NCI-H1694 treated with DMSO at 0.1 percent for 48 hours (cell line): ENCODE data around the gene ALDH1A3.

Experiments used
- DNase-seq: peaks from one replicate; lab custom pipeline; 2025; lab: John Stamatoyannopoulos, UW

Gene ALDH1A3

DNA sequence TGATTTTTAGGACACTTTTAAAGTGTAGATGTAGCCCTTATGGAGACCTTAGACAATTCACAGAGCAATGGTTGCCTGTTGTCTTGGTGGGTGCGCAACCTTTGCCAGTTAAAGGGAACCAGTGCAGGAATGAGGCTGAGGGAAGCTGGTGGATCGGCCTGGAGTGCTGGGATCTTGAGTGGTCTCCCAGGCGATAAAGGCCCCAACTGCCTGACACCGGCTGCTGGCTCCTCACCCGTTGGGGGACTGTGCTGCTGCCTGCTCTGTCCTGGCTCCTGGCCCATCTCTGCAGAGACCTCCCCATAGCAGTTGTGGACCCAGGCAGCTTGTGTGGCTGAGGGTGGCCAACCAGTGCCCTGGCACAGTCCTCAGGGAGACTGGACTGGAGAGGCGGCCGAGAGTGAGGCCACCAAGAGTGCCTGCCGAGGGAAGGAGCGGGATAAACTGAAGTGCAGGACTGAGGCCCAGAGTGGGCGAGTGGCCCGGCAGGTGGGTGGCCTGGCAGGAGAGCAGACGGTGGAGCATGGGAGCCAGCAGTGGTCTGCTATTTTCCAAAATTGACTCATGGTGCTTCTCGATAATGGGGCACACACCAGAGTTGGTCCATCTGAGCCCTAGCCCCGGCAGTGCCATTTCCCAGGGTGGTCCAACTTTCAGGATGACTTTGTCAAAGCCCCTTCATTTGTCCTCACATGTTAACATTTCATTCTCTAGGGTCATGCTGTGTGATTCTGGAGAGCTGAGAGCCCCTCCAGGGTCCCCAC, 2.1 kb downstream of the ALDH1A3 start:
- DNase-seq, result no peak

DNA sequence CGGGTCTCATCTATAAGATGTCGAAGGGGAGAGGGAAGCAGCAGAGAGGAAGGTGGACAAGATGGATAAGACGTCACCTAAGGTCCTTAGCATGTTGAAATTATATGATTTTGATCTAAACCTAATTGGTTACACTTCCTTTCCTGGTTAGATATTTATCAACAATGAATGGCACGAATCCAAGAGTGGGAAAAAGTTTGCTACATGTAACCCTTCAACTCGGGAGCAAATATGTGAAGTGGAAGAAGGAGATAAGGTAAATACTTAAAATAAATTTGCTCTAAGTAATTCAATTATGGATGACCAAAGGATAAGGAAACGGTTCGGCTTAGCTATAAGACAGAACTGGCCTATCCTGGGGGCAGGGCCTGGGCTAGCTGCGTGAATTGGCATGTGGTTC, 5.5 kb downstream of the ALDH1A3 start:
- no peak for DNase-seq

DNA sequence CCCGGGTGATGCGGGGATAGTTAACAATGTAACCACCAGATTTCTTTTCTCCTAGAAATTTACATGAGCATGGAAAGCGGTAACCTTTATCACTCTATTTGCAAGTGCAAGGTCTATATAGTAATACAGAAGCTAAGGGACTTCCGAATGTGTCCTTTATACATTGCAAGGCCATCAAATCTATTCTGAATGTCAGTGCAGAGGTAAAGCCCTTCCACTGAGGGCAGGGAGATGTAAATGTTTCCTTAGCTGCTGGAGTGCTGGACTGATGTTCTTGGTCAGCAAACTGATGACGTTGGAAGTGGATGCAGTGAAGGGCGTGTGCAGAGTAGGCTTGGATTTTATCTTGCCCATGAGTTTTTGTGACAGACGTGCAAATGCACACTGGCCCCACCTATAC, 6.2 kb downstream of the ALDH1A3 start:
- no peak for DNase-seq

DNA sequence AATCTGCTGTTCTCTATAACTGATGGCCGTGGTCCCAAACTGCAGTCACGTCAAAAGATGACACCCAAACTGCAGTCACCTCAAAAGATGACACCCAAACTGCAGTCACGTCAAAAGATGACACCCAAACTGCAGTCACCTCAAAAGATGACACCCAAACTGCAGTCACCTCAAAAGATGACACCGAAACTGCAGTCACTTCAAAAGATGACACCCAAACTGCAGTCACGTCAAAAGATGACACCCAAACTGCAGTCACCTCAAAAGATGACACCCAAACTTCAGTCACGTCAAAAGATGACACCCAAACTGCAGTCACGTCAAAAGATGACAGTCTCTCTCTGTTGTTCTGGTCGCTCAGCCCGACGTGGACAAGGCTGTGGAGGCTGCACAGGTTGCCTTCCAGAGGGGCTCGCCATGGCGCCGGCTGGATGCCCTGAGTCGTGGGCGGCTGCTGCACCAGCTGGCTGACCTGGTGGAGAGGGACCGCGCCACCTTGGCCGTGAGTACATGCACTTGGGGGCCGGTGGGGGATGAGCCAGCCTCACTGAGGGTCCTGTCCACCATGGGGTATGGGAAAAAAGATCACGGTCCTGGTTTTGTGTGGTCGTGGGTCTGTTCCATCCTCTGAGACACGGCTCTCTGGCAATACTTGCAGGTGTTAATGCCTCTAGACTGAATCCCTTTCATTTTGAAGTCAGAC, 7.7 kb downstream of the ALDH1A3 start:
- DNase-seq, result no peak

DNA sequence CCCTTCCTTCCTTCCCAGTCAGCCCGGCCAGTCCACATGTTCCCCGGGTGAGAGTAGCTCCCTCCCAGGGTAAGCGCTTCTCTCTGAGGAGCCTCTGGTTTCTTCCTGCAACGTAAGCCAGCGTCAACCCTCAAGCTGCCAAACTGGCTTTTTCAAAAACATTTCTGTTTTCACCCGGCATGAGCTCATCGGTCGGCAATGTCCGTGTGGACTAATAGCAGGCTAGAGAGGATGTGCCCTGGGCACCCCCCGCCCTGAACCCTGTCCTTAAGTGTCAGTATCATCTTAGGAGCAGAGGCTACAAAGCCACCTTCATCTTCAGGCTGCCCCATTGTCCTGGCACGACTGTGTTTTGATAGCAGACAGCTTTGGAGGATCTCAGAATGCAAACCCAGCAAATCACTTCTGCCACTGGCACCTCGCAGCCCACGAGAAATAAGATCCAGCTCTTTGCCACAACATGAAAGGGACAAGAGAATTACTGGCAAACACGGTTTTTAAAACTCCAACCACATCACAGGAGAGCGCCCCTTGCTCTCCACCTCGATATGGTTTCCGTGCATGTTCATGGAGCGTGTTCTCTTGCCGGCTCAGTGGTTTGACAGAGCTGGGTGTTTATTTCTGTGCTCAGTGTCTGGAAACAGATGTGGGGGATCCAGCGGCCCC, 9.9 kb downstream of the ALDH1A3 start:
- no peak for DNase-seq

DNA sequence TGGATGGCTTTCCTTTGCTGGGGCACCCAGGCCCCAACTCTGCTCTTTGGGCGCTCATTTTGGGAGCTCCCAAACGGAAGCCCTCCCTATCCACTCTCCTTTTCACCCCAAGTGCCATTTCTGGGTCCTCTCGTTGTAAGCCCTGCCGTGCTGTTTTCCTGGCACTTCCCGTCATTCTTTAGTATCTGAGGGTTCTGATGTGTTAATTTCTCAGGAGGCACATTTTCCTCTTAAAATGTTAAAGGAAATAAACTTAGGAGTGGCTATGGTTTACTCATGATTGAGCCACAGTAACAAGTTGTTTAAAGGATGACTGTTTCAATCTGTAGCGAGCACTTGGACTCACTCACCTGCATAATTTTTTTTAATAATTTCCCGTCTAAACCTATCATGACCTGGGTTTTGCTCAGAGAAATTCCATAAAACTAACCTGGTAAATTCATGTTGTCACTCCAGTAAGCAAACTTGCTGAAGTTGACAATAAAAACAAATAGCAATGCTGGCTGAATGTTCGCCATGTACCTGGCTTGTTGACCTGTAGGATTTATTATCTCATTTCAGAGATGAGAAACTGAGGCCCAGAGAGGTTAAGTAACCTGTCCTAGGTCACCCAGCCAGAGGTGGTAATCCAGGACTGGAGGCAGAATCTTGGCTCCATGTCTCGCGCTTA, 10.6 kb downstream of the ALDH1A3 start:
- DNase-seq, result no peak

DNA sequence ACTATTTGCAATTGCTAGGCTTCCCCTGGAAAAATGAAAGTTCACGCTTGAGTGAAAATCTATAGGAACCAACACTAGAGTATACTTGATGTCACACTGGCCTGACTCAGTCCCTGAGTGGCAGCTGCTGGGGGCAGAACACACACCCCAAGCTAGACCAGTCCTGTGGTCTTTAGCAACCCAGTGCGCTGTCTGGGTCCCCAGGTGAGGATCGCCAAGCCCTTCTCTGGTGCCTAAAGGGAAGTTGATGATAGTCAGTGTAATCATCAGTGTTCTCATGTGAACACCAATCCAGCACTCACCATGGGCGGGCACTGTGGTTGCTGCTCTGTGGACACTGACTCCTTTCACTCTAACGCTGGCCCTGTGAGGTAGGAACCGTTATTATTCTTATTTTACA, 11.2 kb downstream of the ALDH1A3 start:
- no peak for DNase-seq

DNA sequence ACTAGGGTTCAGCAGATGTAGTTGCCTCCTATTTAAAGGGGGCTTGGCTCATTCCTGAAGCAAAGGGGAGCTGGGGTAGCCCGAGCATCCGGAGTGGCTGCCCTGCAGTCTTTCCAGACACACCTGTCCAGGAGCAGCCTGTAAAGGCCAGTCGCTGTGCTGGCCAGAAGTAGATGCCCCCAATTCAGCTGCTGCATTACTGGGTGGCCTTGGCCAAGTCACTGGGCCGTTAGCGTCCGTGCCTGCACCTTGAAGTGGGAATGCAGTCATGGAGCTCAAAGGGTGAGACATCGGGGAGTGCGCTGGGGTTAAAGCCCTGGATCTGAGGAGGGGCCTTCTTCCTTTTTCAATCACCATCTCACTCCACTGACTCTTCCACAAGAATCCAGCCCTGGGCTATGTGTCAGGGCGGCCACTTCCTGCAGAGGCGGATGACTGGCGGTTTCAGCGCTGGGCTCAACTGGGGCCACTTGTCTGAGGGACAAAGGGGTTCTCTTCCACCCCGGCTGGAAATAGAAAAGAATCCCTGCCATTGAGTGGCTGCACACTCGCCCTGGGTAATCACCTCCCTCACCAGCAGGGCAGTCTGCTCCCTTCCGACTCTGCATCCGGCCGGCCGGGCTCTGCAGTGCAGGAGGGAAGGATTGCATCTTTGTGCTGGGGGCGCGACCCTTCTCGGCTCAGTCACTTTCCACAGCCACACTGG, 11.8 kb downstream of the ALDH1A3 start:
- no peak for DNase-seq

DNA sequence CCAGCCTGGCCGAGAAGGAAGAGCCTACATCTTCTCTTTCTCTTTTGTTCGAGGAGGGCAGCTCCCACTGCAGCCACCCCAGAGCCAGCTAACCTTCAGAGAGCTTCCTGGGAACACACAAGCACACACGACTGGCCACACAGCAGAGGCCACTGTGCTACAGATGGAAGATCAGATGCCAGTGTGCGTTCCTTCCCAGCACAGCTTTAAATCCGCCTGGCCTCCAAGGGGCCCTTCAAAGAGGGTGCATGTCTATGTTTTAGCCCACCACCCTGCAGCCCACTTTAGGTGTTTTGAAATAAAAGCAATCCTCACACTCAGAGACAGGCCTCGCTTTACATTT, 12.4 kb downstream of the ALDH1A3 start:
- no peak for DNase-seq

DNA sequence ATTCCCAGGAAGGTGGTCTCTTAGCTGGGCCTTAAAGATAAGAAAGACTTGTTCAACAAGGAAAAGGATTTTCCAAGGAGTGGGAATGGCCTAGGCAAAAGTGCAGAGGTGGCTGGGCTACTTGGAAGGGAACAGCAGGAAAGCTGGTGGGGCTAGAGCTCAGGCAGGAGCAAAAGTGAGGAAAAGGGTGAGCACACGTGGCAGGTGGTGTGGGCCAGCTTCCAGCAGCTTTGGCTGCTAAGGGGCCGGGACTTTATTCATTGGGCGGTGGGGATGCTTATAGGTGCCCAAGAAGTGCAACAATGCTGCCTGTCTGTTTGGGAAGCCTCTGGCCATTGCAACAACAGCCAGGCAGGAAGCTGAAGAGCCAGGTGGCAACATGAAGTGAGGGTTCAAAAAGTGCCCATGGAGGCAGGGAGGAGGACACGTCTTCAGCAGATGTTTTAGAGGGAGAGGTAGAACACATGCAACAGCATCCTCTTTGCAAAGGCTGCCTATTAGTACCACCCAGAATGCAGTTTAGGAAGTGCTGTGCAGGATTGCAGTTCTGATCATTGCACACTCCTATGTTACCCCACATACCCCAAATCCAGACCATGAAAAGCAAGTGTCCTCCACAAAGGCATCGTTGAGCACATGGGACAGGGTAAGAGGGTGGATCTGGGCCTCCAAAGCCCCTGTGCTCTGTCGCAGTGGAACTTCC, 13.8 kb downstream of the ALDH1A3 start:
- DNase-seq, result no peak

DNA sequence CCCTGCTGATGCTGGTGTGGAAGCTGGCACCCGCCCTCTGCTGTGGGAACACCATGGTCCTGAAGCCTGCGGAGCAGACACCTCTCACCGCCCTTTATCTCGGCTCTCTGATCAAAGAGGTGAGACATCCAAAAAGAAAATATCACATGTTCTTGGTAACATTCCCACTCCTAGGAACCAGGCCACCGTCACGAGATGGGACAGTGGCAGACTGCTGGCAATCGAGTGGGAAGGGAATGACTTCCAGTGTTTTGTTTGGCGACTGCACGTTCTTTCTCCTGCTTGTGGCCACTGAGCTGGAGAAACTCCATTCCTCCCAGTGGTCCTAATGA, 14.3 kb downstream of the ALDH1A3 start:
- DNase-seq, result no peak

DNA sequence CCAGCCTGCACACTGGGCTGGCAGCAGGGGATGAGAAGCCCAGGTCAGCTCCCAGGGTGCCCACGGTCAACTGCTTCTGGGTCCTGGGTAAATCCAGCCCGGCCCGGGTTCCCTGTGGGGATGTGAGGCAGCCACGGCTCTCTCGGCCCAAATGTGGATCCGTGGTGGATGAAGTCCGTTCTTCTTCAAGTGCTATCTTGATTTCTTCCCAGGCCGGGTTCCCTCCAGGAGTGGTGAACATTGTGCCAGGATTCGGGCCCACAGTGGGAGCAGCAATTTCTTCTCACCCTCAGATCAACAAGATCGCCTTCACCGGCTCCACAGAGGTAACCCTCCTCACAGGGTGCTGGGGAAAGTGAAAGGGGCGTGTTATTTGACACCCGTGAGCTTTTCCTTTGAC, 16.1 kb downstream of the ALDH1A3 start:
- DNase-seq, result no peak

DNA sequence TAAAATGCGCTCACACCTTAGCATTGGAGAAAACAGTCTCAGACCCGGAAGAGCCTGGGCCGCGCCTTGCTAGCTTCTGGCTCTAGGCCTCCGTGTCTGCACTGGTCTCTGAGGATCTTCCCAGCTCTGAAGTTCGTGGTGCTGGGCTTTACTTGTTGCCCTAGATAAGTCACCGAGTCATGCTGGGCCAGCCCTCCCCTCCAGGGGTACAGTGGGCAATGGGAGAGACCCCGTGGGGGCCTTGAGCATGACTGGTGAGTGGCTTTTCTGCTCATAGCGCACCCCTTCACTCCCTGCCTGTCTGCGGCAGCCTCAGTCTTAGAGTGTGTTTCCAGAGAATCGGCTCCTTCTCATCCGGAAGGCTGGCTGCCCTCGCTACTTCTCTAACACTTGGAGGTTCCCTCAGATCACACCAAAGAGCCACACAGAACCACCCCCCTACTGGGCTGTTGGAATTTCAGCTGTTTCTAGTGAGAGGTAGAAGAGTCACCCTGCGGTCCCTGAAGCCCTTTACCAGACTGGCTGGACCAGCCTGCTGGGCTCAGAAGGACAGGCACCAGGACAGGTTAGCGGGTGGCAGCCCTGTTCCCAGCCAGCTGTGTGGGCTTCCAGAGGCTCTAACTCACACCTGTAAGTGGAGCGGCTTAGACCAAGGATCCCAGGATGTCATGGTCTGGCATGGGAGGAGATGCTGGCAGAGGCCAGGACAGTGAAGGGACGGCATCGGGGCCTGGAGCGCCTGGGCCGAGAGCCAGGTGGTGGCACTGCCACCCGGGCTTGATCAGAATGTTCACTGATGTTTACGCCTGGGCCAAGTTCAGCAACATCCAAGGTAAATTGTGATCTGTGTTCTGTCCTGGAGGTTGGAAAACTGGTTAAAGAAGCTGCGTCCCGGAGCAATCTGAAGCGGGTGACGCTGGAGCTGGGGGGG, 17.9 kb downstream of the ALDH1A3 start:
- DNase-seq, result no peak

DNA sequence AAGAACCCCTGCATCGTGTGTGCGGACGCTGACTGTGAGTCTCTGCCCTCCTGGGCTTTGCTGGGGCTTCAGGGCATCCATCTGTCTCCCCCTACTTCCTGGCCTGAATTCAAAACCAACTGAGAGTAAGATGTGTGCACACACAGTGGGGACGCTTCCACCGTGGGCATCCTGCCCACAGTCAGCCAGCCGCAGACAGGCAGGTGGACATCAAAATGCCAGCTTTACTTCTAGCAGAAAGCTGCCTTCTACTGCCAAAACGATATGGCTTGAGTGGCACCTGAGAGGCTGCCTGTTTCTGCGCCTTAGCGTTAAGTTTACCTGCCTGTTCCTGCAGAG, 18.5 kb downstream of the ALDH1A3 start:
- DNase-seq, result no peak

DNA sequence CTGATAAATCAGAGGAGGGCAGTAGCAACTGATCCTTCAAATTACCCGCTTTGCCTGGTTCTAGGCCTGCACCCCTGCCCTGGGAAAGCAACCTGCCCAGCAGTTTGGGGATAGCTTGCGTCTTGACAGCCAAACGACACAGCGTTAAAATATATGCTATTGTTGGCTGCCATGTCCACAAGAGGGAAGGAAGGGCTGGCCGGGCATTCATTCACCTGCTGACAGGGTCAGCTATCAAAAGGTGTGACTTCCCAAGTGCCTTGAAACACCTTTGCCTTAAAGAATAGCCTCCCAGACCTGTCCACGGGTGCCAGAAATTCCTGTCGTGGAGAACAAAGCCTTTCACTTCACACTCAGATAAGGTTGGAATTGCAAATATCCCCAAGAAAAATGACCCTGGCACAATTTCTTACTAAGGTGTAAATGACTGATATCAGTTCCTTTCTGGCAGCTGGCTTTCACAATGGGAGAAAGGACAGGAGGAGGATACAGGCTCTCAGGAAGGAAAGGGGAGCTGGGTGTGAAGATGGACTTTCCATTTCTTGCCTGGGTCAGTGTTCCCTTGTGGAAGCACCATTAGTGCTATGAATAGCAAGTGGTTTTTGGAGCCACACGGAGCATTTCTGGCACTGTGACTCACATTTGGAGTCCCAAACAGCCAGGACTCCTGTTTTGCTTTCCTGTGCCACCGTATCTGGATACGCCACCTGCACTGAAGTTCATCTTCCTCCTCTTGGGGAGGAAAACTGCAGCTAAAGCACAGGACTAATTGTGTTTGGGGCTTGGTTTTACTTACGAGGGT, 19.2 kb downstream of the ALDH1A3 start:
- DNase-seq, result no peak

DNA sequence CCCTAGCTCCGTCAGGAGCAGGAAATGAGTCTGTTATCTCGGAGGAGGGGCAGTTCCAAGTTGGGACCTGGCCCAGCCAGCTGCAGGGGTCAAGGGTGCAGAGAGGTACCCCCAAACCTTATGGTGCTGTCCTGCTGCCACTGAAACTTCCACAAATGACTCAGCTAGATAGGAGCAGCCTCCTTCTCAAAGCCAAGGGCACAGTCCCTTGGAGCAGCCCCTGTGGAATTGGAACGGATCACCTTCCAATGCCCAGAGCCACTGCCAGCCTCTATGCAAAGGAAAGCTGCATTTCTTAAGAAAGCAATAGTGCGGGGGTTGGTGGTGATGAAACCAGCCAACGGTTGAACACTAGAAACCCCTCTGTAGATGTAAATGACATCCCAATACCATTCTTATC, 20.0 kb downstream of the ALDH1A3 start:
- DNase-seq, result no peak

DNA sequence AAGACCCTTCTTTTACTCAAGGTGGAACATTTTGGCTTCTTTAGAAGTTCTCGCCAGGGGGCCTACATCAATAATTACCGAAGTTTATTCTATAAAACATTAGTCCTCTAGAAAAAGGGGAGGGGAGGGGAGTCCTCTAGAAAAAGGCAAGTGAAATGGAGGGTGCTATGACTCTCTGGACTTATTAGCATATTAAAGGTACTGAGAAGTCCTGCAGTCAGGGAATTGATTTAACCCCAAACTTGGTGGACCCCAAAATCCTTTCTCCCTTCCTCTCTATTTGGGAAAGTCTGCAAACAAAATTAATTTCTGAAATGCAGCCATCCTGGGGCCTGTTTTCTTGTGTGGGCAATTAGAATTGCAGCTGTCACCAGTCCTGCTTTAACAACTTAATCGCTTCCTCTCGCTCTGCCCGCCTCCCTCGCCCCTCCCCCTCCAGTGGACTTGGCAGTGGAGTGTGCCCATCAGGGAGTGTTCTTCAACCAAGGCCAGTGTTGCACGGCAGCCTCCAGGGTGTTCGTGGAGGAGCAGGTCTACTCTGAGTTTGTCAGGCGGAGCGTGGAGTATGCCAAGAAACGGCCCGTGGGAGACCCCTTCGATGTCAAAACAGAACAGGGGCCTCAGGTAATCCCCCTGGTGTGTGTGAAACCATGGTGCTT, 20.6 kb downstream of the ALDH1A3 start:
- DNase-seq, result no peak

DNA sequence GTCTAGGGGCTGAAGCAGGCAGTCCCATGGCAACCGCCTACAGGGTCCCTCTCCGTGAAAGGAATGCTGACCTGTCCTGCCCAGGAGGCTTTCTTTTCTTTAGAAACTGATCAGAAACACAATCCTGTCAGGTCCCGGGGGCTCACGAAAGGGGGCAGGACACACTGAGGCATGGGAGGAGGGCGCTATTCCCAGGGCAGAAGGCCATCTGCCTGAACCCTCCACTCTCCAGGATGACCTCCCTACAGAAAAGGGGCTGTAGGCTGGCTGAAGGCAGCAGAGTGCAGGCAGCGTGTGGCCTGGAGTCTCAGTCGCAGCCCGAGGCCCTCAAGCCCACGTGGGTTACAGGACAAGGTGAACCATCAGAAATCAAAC, 21.2 kb downstream of the ALDH1A3 start:
- no peak for DNase-seq

DNA sequence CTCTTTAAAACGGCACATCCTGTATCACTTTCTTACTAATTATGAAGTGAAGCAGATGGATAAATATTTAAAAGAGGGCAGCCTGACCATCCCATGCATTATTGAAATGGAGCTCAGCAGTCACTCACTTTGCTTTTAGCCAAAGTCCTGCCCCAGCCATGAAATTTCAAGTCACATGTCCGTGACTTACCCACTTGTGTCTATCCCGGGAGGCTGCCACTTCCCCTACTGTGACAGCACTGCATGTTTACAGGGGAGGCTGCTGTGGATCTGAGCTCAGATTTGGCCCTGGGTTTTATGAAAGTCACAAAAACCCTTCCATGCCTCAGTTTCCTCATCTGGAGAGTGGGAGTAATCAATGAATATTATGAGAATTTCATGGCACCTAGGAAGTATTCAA, 21.7 kb downstream of the ALDH1A3 start:
- no peak for DNase-seq
